GOT3 (cell line): ENCODE data around the gene ARHGAP26.

Experiments used
- DNase-seq: peaks from one replicate; lab custom pipeline; 2025; ENCODE audit warnings: mixed read lengths; lab: John Stamatoyannopoulos, UW

The ARHGAP26 gene

DNA sequence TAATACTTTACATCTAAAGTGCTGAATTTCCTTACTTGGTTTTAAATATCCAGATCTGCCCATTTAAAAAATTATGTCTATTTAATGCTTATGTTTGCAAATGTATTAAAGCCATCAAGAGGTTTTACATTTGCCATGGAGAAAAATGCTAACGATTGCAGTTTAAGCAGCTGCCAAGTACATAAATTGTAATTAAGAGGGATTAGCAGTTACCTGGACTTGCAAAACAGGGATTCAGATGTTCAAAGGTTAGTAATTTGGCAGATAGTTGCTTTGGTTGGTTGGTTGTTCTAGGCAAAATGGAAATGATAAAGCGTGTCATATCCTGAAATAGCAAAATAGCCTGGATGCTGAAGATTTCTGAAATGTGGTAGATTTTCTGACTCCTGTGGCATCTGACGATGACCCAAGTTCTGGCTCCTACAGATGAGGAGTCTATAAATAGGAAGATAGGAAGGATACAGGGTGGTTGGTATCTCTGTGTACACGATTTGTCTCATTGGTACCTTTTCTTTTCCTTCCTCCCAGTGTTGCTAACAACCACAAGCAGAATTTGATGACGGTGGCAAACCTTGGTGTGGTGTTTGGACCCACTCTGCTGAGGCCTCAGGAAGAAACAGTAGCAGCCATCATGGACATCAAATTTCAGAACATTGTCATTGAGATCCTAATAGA, 350.4 kb downstream of the ARHGAP26 start:
- no peak for DNase-seq

DNA sequence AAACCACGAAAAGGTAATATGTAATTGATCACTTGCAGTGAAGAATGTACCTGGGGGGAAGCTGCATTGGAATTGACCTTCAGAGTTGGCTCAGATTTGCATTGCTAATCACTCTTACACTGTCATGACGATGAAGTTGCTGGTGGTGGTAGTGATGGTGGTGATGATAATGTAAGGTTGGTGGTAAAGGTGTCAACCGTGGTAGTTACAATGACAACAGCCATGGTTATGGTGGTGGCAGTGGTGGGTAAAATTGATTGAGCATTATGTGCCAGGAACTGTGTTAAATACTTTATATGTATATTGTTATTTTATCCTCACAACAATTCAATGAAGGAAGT, 350.9 kb downstream of the ARHGAP26 start:
- no peak for DNase-seq

DNA sequence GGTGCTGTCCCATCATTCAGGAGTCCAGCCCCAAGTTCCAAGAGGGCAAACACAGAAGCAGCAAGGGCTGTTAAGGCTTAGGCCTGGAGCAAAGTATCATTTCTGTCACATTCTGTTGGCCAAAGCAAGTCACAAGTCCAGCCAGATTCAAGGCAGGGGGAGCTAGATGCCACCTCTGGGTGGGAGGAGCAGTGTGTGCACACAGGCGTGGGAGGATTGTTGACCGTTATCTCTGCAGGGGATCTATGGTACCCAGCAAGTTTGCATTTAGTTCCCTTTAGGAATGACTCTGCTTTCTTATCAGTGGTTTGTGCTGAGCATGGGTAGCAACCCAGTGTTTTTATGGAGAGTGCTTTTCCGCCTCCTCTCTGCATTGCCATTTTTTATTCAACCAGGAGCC, 354.4 kb downstream of the ARHGAP26 start:
- no peak for DNase-seq

DNA sequence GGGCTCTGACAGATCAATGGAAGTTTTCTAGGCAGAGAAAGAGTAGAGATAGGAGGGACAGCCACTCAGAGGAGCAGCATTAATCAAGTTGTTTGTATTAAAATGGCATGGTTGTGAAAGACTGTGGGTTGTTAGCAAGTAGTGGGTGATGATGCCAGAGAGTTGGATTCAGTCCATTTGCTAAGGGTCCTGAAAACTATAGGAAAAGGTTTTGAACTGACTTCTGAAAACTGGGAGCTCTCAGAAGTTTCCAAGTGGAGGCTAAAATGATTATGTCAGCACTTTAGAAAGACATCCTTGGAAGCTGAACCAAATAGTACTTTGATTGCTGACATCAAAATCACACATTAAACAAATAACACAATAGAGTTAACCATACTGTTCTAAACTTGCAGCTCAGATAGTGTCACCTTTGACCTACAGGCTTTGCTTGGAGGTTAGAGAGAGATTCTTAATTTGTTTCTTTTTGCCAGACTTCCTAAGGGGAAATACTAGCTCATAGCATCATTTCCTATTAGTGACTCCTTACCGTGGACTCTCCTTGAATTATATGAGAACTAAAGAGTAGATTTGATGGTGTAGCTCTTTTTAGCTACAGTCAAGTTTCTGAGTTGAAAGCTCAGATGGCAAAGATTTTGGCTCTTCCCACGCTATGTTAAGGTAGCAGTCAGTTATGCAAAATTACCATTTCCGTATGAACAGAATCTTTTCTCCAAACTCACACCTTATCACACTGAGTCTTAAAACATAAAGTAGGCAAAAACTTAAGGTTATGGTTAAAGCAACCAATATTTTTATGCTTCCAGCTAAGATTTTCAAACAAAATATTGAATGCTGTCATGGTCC, 356.2 kb downstream of the ARHGAP26 start:
- DNase-seq: no peak

DNA sequence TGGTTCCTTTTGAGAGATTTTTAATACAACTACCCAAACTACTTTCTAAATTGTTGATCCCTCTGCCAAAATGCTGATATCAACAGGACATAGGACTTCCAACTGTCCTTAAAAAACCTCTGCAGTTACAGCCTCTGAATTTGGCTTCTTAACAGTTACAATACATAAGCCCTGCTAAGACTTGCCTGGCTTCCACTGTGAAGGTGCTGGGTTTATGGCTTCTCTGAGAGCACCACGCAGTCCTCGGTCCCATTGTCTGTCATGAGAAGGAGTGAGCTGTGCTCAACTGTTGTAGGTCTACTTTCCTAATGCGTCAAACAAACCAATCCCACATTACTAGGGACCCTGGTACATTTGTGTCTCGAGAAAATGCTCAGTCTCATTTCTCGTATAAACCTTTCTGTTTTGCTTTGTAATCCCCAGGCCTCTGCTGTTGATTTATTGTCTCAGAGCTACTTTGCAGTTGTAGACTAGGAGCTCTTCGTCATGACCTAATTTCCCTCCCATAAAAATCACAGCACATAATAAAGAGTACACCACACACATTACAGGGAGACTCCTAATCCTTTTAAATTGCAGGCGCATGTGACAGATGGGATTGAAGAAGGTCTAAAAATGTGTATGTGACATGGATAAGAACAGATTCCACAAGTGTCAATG, 358.4 kb downstream of the ARHGAP26 start:
- no peak for DNase-seq

DNA sequence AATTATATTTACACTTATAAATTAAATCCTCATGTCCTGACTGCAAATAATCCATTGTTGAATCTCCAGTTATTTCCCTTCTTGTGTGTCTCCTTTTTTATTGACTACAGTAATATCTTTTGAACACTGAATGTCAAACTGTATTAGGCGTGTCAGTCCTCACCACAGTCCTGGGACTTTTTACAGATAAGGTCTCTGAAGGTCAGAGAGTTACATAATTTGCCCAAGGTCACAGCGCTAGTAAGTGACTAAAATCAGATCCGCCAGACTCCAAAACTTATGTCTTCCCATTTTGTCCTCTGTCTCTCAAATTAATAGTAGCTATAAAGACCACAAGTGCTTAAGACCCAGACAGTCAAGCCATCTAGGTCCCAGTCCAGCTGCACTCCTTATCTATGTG, 359.0 kb downstream of the ARHGAP26 start:
- DNase-seq: no peak

DNA sequence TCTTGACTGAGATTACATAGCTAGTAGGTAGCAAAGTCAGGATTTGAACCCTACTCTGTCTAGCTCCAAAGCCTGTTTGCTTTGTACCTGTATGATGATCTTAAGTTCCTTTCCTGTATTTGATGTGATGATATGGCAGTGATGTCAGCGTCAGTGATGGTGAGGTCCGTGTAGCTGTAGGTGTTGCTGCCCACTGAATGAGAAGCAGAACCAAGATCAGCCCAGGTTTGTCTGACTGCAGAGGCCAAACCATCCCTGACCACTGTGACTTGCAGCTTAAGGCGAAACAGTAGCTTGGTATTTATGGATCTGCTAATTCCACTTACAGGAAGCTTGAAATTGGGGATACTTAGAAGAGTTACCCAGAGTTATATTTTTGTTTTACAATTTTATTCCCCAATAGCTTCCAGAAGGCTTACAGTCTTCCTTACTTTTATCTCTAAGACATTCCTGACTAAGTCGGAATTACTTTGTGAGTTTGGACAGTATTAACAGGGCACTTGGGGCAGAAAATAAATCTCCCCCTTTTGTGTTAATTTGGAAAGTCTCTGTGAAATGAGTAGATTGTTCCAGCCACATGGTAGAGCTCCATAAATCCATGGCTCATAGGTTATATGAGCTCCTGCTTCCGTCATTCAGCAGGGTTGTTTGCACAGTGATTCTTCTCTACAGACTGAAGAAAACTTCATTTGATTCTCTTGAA, 359.9 kb downstream of the ARHGAP26 start:
- no peak for DNase-seq

DNA sequence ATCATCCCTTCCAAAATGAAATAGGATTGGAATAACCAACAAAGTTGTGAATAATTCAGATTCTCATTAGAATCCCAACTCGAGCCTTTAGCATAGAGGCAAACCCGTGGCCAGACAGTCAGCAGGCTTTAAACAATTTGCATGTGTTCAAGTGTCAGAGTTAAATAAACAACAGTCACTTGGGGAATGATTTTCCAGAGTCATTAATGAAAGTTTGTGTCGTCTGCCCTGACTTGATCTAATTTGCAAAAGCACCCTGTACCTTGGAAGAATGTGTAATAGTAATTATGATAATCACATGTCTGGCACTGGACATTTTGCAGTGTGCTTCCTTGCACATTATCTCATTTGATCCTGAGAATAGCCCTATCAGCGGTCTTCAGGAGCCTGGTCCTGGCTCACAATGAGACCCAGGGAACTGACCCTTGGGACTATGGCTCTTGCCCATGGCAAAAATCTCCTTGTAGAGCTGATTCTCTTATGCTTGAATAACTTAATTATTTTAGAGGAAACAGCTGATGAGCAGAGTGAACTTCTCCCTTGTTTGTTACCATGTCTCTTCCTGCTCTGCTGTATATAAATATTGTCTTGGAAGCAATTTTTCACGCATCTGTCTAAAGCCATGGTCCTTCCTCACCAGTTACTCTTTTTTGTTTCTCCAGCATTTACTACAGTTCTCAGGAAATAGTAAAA, 360.6 kb downstream of the ARHGAP26 start:
- no peak for DNase-seq

DNA sequence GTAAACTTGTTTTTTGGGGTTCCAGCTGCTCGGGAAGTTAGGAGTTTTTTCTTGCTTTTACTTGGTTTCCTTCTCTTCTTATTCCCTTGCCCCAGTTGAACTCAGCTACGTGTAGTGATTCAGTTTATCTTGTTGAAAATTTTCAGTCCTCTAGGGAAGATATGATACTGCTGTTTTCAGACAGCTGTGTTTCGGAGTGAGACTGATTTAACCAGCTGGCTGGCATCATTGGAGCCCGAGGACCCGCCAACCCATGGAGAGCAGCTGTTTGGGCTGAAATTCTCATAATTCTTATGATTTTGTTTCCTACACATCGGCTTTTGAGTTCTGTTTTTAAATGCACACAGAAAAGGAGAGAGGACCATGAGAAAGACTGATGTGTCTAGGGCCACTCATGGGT, 361.8 kb downstream of the ARHGAP26 start:
- DNase-seq: no peak

DNA sequence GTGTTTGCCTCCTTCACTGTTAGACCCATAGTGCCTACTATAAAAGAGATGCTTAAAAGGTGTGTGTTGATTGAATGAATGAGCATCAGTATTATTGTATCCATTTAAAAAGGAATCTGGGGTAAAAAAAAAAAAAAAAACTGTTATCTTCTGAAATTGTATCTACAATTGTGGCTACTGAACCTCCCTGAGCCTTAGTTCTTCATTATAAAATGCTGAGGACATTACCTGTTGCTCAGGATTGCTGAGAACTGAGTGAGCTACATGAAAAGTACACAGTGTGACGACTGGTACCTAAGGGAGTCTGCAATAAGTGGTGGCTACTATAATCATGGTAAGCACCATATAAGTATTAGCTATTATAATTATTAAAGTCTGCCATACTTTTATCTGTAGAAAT, 362.6 kb downstream of the ARHGAP26 start:
- DNase-seq: no peak

DNA sequence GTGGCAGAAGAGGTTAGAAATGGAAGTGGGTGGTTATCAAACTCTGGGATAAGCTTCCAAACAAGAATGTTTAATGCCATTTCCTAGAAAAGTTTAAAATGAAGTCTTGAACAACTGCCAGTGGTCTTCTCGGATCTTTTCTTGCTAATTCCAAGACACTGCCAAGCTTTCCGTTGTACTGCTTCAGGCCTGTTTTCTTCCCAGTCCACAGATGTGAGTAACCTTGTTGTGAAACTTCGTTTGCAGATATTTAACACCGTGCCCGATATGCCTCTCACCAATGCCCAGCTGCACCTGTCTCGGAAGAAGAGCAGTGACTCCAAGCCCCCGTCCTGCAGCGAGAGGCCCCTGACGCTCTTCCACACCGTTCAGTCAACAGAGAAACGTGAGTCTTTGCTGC, 363.5 kb downstream of the ARHGAP26 start:
- no peak for DNase-seq

DNA sequence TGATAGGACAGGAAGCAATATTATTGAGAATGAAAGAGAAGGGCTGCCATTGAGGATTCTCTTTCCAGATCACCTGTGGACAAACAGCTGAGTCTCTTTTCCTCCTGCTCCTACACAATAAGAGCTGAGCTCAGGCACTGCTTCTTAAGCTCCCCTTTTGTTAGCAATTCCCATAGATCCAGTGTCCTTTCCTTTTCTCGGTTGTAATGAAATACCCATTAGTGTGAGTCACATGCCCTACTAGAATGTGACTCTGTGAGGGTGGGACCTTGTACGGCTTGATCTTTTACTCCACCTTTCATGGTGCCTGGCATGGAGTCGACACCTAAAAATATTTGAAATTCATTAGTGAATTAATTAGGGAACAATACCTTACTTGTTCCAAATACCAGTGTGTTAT, 364.1 kb downstream of the ARHGAP26 start:
- DNase-seq: no peak

DNA sequence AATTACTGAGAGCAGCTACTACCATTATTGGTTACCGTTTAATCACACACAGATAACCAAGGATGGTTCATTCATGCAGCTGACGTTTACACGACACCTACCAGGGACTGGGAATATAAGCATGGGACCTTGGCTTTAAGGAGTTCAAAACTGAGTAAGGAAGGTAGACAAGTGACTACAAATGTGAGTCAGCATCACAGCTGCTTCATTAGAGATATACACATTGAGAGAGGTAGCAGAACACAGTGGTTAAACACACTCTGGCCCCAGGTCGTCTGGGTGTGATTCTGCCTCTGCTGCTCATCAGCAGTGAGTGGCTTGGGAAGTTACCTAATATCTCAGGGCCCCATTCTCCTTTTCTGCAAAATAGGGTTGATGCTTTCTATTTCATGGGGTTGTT, 364.7 kb downstream of the ARHGAP26 start:
- no peak for DNase-seq

DNA sequence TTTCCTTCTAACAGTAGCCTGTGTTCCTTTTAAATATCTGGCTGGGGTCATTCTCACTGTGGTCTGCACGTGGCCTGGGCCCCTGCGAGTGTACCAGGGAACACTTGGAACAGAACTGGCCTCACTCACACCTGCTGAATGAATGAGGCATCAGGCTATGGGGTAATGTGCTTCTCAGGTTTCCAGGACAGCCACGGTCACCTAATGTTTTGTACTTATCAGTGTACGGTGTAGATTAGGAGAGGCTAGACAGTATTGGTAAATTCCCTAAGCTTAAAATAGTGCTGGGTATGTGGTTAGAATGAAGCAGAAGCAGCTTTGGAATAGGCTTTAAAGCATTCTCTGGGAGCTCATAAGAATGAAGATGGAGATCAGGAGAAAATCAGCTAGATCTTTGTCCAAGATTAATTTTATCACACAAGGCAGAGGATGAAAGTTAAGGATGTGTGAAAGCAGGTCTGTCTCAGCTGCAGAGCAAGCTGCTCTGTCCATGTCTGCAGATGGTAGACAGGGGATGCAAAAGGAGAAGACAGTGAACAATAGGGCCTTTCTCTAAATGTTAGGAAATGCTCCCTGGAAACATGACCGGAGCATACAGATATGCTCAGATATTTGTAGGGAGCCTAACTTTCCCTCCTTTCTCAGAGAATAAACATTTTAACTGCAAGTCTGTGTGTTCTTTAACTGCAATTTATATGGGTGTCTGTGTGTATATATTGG, 365.8 kb downstream of the ARHGAP26 start:
- DNase-seq: no peak

DNA sequence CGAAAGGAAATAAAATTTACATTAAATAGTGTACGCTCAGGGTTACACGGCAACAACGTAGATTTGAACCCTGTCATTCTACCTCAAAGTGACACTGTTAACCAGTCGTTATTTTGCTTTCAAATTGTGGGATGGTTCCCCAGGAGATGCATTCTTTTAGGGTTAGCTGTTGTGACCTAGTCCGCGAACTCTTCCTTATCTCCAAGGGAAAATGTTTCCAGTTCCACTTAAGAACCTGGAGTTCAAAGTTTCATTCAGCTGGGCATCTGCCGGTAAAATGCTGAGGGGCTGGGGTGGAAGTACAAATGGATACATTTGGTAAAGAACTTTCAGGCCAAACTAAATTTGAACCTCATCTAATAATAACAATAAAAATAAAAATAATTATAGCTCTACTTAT, 368.7 kb downstream of the ARHGAP26 start:
- DNase-seq: no peak

DNA sequence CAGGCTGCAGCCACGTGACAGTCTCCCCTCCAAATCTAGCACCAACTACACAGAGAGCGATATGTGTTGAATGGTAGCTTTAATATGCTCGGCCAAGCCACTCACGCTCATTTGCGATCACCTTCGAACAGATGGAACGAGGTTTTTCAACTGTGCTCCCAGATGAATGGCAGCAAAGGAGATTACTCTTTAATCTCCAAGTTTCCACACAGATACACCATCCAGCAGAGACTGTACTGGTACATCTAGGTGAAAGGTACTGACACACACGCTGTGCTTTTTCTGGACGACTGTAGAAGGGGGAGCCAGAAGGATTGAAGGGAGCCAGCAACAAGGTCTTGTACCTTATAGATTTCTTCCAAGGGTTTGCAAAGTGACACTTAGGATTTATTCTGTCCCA, 369.4 kb downstream of the ARHGAP26 start:
- no peak for DNase-seq

DNA sequence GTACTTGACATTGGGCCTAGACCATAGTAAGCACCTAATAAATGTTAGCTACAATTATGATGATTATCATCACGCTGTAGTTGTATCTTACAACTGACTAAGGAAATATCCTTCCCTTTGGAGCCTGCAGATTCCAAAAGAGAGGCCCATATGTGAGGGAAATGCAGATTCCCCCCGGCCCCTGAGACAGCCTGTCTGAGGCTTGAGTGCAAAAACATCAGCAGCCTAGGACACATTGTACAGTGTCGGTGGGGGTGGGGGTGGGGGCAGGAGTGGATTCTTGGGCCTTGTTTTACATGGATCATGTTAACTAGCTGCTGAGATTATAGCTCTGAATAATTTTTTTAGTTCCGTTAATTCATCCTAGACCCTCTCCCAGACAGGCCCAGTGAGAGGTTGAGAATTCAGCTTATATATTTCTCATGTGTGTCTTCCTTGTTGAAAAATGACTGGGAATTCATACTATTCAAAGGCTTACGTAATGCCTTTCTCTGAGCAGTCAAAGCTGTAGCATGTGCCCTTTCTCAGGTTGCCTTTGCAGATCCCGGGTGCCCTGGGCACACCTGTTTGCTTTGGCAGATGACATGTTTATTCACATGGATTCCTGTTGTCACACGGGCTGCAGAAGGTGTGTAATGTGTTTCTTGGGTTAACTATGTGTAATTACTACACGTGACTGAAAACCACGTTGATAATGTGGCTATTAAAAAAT, 370.5 kb downstream of the ARHGAP26 start:
- DNase-seq: no peak

DNA sequence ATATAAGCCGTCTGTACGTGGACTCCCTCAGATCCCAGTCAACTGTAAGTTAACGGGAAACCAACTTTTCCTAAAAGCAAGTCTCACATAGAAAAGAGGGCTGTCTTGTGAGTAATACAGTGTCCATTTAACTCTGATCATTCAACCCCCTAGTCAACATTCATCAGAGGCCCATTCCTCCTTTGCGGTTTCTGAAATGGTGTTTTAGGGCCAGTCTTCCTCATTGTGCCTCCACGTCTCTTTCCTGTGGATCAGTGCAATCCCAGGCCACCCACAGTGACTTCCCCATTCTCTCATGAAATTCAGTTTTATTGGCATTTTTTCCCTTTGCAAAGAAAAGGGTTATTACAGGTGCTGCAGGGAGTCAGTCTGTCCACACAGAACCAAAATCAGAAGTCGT, 371.5 kb downstream of the ARHGAP26 start:
- DNase-seq: no peak

DNA sequence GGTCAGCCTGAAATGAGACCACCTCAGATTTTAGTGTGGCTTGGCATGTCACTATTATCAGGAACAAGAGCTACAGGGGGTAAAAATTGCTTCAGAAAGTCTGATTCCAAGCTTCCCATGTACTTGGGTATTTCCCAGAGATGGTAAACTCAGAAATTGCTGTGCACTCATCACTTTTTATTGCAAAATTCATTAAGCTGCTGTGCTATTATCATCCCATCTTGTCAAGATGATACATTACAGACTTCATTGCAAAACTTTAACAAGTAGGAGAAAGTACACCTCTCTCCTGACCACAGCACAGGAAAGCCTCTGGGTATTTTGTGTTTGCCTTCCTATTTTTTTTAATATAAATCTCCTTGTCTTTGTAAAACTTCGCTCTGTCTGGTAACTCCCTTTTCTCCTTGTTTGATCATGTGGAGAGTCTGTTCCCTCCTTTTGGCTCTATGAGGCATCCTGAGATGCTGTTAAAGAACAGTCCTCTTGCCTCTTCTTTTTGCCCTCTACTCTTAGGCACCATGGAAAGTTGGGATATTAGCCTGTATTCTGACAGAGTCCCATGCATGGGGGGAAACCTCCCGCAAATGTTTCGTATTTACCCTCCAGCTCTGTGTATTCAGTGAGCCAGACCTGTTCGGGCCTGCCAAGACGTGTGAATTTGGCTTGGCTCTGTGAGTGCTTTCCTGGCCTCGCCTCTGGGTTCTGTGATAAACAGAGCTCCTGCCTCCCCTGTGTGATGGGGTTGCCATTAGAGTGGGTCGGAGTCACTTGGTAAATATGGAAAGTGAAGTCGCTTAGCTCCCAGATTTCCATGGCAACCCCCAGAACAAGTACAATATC, 372.6 kb downstream of the ARHGAP26 start:
- DNase-seq: no peak

DNA sequence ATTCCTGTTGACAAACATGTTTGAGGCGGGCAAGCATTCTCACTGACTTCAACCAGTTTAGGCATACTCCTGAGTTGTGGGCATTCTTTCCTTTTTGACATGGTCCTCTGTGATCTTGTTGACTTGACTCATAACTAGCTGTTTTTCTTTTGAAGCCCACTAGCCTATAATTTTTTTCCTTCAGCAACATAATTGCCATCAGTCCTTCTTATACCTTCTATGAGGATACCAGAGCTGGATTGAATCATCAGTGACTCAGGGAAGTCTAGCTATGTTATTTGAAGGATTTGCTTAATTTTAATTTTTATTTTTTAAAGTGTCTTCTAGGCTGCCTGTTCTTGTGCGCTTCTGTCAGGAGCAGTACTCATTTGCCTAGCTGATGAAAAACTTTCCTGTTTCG, 373.8 kb downstream of the ARHGAP26 start:
- DNase-seq: no peak
